ENCODE results near the gene GYG2. TPM values are rescaled to one million over a fixed set of nuclear protein-coding genes. Genes with fewer than 3 reads are reported as not detected.

The GYG2 gene
- total RNA-seq, 3 donors from 2014 or later = 23.1 to 84.7 (median 40.6) TPM

DNA sequence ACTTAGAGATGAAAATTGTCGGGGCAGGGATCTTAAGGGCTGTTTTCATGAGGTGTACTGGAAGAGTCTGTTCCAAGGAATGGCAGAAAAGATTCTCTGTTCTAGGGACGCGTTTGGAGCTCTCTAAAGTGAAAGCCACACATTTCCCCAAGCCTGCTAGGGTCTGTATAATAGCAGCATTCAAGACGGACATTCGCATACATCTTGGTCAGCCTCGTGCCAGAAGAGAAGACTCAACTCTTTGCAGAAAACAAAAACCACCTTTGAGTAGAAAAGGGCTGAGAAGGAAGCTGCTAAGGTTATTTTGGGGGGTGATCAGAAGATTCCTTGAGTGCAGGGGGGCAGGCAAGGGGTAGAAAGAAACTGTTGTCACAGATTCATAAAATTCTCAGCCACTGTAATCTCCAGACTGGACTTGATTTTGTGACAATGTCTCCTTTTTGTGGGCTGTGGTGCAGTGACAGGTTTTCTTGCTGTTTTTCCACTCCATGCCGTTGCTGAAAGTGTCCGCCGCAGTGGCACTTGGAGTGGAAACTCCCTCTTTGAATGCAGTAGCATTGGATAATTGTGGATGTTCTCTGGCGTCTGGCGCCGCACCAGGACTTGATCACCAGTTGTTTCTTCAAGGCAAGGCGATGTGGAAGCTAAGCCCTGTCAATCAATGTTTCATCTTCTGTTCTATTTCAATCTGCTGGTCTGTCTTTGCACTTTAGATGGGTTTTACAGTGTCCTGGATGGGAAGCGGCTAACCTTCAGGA, 2.9 kb downstream of the GYG2 start:
- peaks cover 0 to 36% of the 10 kb centered on the region in 2 donors for H3K27me3 ChIP-seq
- DNase-seq (ENCODE audit: low spot score in 2 of 2) = no peak
- H3K9me3 ChIP-seq = no peaks in the 10 kb centered on the region
- intact Hi-C loops (cut with DNase I; ENCODE audit: low total_unique reads) = no loop called here
- no peaks in the 10 kb centered on the region for H3K4me1 ChIP-seq
- no peak overlapping the region for H3K27ac ChIP-seq
- TF ChIP-seq POLR2AphosphoS5 (IDR thresholded peaks at IDR 0.05) (no peak), POLR2A (IDR thresholded peaks at IDR 0.05) (no peak)
- TF ChIP-seq, protein P1, sequence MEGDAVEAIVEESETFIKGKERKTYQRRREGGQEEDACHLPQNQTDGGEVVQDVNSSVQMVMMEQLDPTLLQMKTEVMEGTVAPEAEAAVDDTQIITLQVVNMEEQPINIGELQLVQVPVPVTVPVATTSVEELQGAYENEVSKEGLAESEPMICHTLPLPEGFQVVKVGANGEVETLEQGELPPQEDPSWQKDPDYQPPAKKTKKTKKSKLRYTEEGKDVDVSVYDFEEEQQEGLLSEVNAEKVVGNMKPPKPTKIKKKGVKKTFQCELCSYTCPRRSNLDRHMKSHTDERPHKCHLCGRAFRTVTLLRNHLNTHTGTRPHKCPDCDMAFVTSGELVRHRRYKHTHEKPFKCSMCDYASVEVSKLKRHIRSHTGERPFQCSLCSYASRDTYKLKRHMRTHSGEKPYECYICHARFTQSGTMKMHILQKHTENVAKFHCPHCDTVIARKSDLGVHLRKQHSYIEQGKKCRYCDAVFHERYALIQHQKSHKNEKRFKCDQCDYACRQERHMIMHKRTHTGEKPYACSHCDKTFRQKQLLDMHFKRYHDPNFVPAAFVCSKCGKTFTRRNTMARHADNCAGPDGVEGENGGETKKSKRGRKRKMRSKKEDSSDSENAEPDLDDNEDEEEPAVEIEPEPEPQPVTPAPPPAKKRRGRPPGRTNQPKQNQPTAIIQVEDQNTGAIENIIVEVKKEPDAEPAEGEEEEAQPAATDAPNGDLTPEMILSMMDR (IDR thresholded peaks at IDR 0.05) = no peak
- no peaks in the 10 kb centered on the region for H3K36me3 ChIP-seq
- no peak overlapping the region for H3K4me3 ChIP-seq

GRCh38 chrX:2837961-2838360, 9.2 kb downstream of the GYG2 start:
- no peak overlapping the region for H3K27ac ChIP-seq
- TF ChIP-seq, protein P1 (IDR thresholded peaks at IDR 0.05) = no peak
- TF ChIP-seq POLR2A (IDR thresholded peaks at IDR 0.05) (no peak), POLR2AphosphoS5 (IDR thresholded peaks at IDR 0.05) (no peak)
- no peak overlapping the region for H3K4me3 ChIP-seq
- intact Hi-C loops (cut with DNase I; ENCODE audit: low total_unique reads) = no loop called here
- H3K27me3 ChIP-seq = no peaks in the 10 kb centered on the region
- DNase-seq (ENCODE audit: low spot score in 2 of 2) = no peak
- H3K9me3 ChIP-seq = peaks cover 8 to 20% of the 10 kb centered on the region in 2 donors
- no peaks in the 10 kb centered on the region for H3K4me1 ChIP-seq
- no peaks in the 10 kb centered on the region for H3K36me3 ChIP-seq

- TF ChIP-seq, protein P1 (IDR thresholded peaks at IDR 0.05) = no peak
- no peak for TF ChIP-seq POLR2A (IDR thresholded peaks at IDR 0.05)
- no peak for TF ChIP-seq POLR2AphosphoS5 (IDR thresholded peaks at IDR 0.05)
- Histone ChIP-seq H3K9me3 (peaks cover 8 to 20% of the 10 kb centered on the region in 2 donors), H3K27ac (no peak overlapping the region), H3K27me3 (no peaks in the 10 kb centered on the region), H3K36me3 (no peaks in the 10 kb centered on the region), H3K4me1 (no peaks in the 10 kb centered on the region), H3K4me3 (no peak overlapping the region)
- intact Hi-C loops (cut with DNase I; ENCODE audit: low total_unique reads) = no loop called here
- no peak for DNase-seq (ENCODE audit: low spot score in 2 of 2)
Observed at GRCh38 chrX:2840961-2841360, 12.2 kb downstream of the GYG2 start.

DNA sequence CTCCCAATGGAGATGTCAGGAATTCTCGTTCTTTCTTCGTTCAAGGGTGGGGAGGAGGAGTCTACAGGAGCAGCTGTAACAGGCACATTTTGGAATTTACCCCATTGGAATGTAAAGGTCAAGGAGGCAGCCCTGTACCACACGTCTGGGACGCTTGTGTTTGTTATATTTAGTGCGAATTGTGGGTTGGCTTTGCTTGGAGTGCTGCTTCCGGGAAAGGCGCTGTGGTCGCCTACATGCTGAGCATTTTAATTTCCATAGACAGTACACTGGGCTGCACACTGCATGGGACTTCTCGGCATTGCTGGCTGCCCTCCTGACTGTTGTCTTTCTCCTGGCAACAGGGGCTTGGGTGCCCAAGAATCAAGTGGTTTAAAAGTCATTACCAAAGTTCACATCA, 12.8 kb downstream of the GYG2 start:
- no peak for DNase-seq (ENCODE audit: low spot score in 2 of 2)
- no peaks in the 10 kb centered on the region for H3K4me1 ChIP-seq
- H3K4me3 ChIP-seq = no peak overlapping the region
- H3K9me3 ChIP-seq = peaks cover 8 to 20% of the 10 kb centered on the region in 2 donors
- no peaks in the 10 kb centered on the region for H3K27me3 ChIP-seq
- TF ChIP-seq POLR2A (IDR thresholded peaks at IDR 0.05) (no peak), POLR2AphosphoS5 (IDR thresholded peaks at IDR 0.05) (no peak)
- TF ChIP-seq, protein P1 (IDR thresholded peaks at IDR 0.05) = no peak
- intact Hi-C loops (cut with DNase I; ENCODE audit: low total_unique reads) = no loop called here
- H3K27ac ChIP-seq = no peak overlapping the region
- H3K36me3 ChIP-seq = no peaks in the 10 kb centered on the region

- Histone ChIP-seq H3K27me3 (no peaks in the 10 kb centered on the region), H3K9me3 (no peaks in the 10 kb centered on the region), H3K36me3 (no peaks in the 10 kb centered on the region), H3K4me3 (no peak overlapping the region), H3K27ac (no peak overlapping the region), H3K4me1 (no peaks in the 10 kb centered on the region)
- intact Hi-C loops (cut with DNase I; ENCODE audit: low total_unique reads) = no loop called here
- TF ChIP-seq POLR2AphosphoS5 (IDR thresholded peaks at IDR 0.05) (no peak), POLR2A (IDR thresholded peaks at IDR 0.05) (no peak)
- TF ChIP-seq, protein P1 (IDR thresholded peaks at IDR 0.05) = no peak
- no peak for DNase-seq (ENCODE audit: low spot score in 2 of 2)
Observed at GRCh38 chrX:2846992-2847391, 18.3 kb downstream of the GYG2 start.

Data from breast epithelium (tissue), 4 donors.